Measurements from ENCODE around the gene TMEM52B.

TMEM52B gene

GRCh38 chr12:10178821-10179220 is at the start of gene TMEM52B:
TSS of gene TMEM52B (plus strand) at chr12:10179032. CDS start at chr12:10179575, 543 bp downstream.
- H3K9me3 ChIP-seq (ENCODE audit: insufficient read depth, low read length, severe bottlenecking) = no peaks in the 10 kb centered on the region
- H3K9ac ChIP-seq (ENCODE audit: low read depth, low read length) = no peak within 1 kb of the TSS
- no peak within 1 kb of the TSS for H3K27ac ChIP-seq (ENCODE audit: low read length)
- no peak within 1 kb of the TSS for H3K4me2 ChIP-seq (ENCODE audit: insufficient read depth, low read length)
- no peak for TF ChIP-seq CTCF (IDR thresholded peaks at IDR 0.05; ENCODE audit: borderline replicate concordance, extremely low read depth, low read length, poor library complexity, severe bottlenecking)
- TF ChIP-seq EZH2 (IDR thresholded peaks at IDR 0.05; ENCODE audit: borderline replicate concordance, low read depth, low read length, severe bottlenecking) = no peak
- H3K4me3 ChIP-seq (ENCODE audit: low read depth in 1 of 2, low read length in 2 of 2) = no peak within 1 kb of the TSS
- ATAC-seq (ENCODE audit: insufficient read depth, low read depth) (no peak), DNase-seq (no peak)
- H3K27me3 ChIP-seq (ENCODE audit: insufficient read depth, low read length, poor library complexity) = peaks cover 14% of the 10 kb centered on the region
- H2AFZ ChIP-seq (ENCODE audit: low read depth, low read length) = no peak within 1 kb of the TSS
- no peaks in the 10 kb centered on the region for H3K36me3 ChIP-seq (ENCODE audit: insufficient read depth, low read length)
- H3K79me2 ChIP-seq (ENCODE audit: insufficient read depth, low read length) = no peaks in the 10 kb centered on the region
- no peaks in the 10 kb centered on the region for H3K4me1 ChIP-seq (ENCODE audit: insufficient read depth, low read length)
- no peaks in the 10 kb centered on the region for H4K20me1 ChIP-seq (ENCODE audit: insufficient read depth, low read length)

- 0 out of 3 replicates have a peak, but pooled peaks have one; percentile 27 for ATAC-seq (ENCODE audit: insufficient read depth, low read depth)
- H3K4me3 ChIP-seq (ENCODE audit: low read depth in 1 of 2, low read length in 2 of 2) = no peak within 1 kb of the TSS
- H3K4me2 ChIP-seq (ENCODE audit: insufficient read depth, low read length) = no peak within 1 kb of the TSS
These were observed 48.8 kb upstream of the TMEM52B start, which contains the start of gene CLEC7A for GRCh38 chr12:10130042-10130441. TSS of gene CLEC7A (minus strand) at chr12:10130199. CDS start at chr12:10130082, 117 bp downstream.

GRCh38 chr12:10131111-10131690 is 47.6 kb upstream of the TMEM52B start:
- Histone ChIP-seq H3K4me3 (ENCODE audit: low read depth in 1 of 2, low read length in 2 of 2) (no peak overlapping the region), H3K9me3 (ENCODE audit: insufficient read depth, low read length, severe bottlenecking) (no peaks in the 10 kb centered on the region), H3K4me1 (ENCODE audit: insufficient read depth, low read length) (no peaks in the 10 kb centered on the region), H3K27ac (ENCODE audit: low read length) (no peak overlapping the region), H3K36me3 (ENCODE audit: insufficient read depth, low read length) (no peaks in the 10 kb centered on the region), H4K20me1 (ENCODE audit: insufficient read depth, low read length) (no peaks in the 10 kb centered on the region), H2AFZ (ENCODE audit: low read depth, low read length) (no peak overlapping the region), H3K79me2 (ENCODE audit: insufficient read depth, low read length) (no peaks in the 10 kb centered on the region), H3K9ac (ENCODE audit: low read depth, low read length) (no peak overlapping the region), H3K4me2 (ENCODE audit: insufficient read depth, low read length) (no peak overlapping the region), H3K27me3 (ENCODE audit: insufficient read depth, low read length, poor library complexity) (peaks cover 28% of the 10 kb centered on the region)
- TF ChIP-seq CTCF (IDR thresholded peaks at IDR 0.05; ENCODE audit: borderline replicate concordance, extremely low read depth, low read length, poor library complexity, severe bottlenecking) = no peak
- no peak for TF ChIP-seq EZH2 (IDR thresholded peaks at IDR 0.05; ENCODE audit: borderline replicate concordance, low read depth, low read length, severe bottlenecking)
- ATAC-seq (ENCODE audit: insufficient read depth, low read depth) = no peak
- no peak for DNase-seq

More at GRCh38 chr12:10130042-10130441, 48.8 kb upstream of the TMEM52B start, which contains the start of gene CLEC7A:
- Histone ChIP-seq H3K27me3 (ENCODE audit: insufficient read depth, low read length, poor library complexity) (peaks cover 24% of the 10 kb centered on the region), H3K4me1 (ENCODE audit: insufficient read depth, low read length) (no peaks in the 10 kb centered on the region), H3K79me2 (ENCODE audit: insufficient read depth, low read length) (no peaks in the 10 kb centered on the region), H3K36me3 (ENCODE audit: insufficient read depth, low read length) (no peaks in the 10 kb centered on the region), H3K9ac (ENCODE audit: low read depth, low read length) (no peak within 1 kb of the TSS), H3K9me3 (ENCODE audit: insufficient read depth, low read length, severe bottlenecking) (no peaks in the 10 kb centered on the region), H4K20me1 (ENCODE audit: insufficient read depth, low read length) (no peaks in the 10 kb centered on the region), H2AFZ (ENCODE audit: low read depth, low read length) (no peak within 1 kb of the TSS), H3K27ac (ENCODE audit: low read length) (no peak within 1 kb of the TSS)
- no peak for DNase-seq
- TF ChIP-seq EZH2 (IDR thresholded peaks at IDR 0.05; ENCODE audit: borderline replicate concordance, low read depth, low read length, severe bottlenecking) = no peak
- no peak for TF ChIP-seq CTCF (IDR thresholded peaks at IDR 0.05; ENCODE audit: borderline replicate concordance, extremely low read depth, low read length, poor library complexity, severe bottlenecking)

Measured in DND-41 (cell line).